Measurements from ENCODE around the gene UGT2B11. TPM values are rescaled to one million over a fixed set of nuclear protein-coding genes. Genes with fewer than 3 reads are reported as not detected.
A peak's percentile ranks its signal among the peaks of the same experiment; 100 is the strongest.
"Not testable (repeated sequence)": the region's sequence is repeated elsewhere in the genome, so short reads cannot be mapped to it uniquely, and the experiment has no call there.

The UGT2B11 gene
- total RNA-seq, 1 donor from 2014 or later = 0.25 TPM

DNA sequence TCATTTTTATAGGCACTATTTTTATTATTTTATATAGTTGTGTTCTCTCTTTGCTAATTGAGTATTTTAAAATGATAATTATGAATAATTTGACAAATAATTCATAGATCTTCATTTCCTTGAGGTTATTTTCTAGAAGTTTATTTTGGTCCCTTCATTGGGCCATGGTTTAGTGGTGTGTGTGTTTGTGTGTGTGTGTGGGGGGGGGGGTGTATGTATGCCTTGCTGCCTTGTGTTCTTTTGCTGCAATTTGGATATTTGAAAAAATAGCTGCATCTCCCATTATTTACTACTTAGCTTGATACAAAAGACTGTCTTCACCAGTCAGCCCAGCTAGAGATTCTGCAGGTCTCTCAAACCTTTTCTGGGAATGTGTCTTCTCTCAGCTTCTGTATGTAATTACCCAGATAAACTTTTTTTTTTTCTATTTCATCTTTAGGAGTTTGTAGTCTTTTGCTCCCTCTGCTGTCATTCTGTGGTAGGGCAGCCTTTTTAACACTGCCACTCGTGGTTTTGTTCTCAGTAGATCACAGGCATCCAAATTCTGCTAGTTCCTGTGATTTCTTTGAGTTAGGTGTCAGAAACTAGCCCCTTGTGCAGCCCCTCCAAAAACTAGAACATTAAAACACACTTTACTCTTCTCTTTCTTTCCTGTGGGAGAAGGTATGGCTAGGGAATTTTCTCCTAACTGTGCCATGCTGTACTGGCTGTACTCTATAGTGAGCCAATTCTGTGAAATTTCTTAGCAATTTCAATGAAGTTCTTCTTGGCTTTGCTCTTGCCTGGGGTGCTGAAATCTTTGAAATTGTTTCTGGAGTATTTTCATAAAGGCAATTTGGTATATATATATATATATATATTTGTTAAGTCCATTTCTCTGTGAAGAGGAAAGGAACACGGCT, 44.1 kb downstream of the UGT2B11 start:
- ATAC-seq = peak; percentile 82
- DNase-seq (ENCODE audit: low spot score) = peak; percentile 54

DNA sequence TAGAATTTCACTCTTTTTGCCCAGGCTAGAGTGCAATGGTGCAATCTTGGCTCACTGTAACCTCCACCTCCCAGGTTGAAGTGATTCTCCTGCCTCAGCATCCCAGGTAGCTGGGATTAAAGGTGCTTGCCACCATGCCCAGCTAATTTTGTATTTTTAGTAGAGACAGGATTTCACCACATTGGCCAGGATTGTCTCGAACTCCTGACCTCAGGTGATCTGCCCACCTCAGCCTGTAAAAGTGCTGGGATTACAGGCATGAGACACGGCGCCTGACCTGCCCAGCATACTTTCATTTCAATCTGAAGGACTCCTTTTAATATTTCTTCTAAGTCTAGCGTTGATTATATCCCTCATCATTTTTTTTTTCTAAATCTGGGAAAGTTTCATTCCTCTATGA, 45.4 kb downstream of the UGT2B11 start:
- peak; percentile 17 for ATAC-seq
- DNase-seq (ENCODE audit: low spot score) = peak; percentile 52

DNA sequence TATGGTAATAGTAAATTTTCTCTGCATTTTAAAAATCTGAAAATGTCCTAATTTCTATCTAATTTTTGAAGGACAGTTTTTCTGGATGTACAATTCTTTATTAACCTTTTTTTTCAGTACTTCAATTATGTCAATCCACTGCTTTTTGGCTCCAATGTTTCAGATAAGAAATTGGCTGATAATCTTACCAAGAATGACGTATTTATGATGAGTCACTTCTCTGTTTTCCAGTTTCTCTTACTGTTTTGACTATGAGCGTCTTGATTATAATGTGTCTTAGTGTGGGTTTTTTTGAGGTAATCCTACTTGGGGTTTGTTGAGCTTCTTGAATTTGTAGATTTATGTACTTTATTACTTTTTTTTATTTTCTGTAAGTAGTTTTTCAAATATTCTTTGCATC, 47.2 kb downstream of the UGT2B11 start:
- DNase-seq (ENCODE audit: low spot score) (no peak), ATAC-seq (peak; percentile 30)

DNA sequence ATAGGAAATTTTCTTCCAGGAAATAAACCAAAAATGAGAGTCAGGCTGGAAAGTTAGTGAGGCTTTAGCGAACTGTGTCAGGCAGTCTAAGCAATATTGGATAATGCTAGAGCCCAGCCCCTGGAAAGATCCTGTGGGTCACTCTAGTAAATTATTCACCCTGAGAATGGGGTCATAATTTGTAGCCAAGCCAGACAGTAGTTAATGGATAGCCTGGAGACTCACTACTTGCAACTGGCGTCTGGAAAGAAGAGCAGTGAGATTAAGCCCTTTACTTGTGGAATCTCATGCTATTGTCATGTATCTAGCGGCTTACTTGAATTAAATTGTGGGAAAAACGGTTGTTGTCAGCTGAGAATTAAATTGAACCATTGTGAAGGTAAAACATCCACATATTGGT, 48.2 kb downstream of the UGT2B11 start:
- peak; percentile 85 for ATAC-seq

DNA sequence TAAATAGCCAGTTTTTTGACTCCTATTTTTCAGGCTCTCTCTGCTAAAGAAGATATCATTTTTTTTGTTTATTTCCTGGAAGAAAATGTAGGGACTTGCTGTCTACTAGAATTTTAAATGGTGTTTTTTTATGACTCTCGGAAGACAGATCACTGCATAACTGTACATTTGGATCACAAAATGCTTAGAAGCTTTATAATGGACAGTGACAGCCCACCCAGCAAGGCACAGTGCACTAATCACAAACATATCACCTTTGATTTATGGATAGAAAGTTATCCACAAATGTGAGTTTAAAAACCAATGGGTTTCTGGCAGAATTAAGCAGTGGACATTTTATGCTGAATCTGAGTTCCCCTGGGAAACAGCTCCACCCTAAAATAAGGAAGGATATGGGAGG, 48.8 kb downstream of the UGT2B11 start:
- ATAC-seq; DNase-seq (ENCODE audit: low spot score): not testable (repeated sequence)

More for the DNA sequence above, 48.2 kb downstream of the UGT2B11 start:
- DNase-seq (ENCODE audit: low spot score) = peak; percentile 66

DNA sequence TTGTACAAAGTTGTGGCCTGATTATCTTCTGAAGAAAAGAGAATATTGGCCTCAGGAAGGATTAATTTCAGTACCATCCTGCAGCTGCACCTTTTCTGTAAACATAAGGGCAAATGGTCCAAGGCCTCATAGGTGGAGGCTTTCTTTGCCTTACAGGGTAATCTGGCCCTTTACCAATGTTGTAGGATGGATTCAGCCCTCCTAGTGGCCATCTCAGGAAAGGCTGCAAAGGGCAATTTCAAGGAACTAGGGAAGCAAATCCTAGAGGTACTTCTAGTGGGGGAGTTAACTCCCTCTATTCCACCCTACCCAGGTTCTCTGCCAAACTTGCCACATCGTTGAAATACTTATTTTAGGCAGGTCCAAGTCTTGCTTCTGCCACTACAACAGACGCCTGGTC, 57.6 kb downstream of the UGT2B11 start:
- peak; percentile 76 for ATAC-seq
- no peak for DNase-seq (ENCODE audit: low spot score)

DNA sequence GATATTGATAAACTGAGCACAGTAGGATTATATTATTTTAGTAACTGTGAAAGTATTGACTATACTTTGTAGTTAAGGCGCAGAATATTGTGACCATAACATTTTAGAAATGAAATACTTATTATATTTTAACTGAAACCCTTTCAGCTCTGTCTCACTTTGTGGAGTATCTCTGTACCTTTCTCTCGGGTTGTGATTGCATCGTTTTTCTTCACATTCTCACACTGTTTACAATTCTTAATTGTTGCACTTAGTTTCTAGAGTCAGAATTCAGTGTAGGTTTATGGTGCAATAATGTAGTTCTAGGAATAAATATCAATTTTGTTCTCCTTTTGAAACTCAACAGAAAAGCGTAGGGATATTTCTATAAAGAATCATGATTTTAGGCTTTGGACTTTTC, 60.5 kb downstream of the UGT2B11 start:
- DNase-seq (ENCODE audit: low spot score) = no peak

More for the DNA sequence above, 60.5 kb downstream of the UGT2B11 start:
- no peak for ATAC-seq

Other genes starting within 250 kb of the UGT2B11 start
- gene UGT2B7, start 118.3 kb downstream of the UGT2B11 start, total RNA-seq = 218 TPM
- not detected for gene UGT2B28, start 65.7 kb upstream of the UGT2B11 start, total RNA-seq

Measured in left lobe of liver (tissue), 2 donors.